GM12878 (cell line): ENCODE data around the gene HNRNPA2B1. TPM values are rescaled to one million over a fixed set of nuclear protein-coding genes. Genes with fewer than 3 reads are reported as not detected.

Source experiments
- BHLHE40 ChIP-seq, 2 experiments: fragments of 450-650 bp in 1 of 2; IDR thresholded peaks; 2 replicates each; pipeline ENCODE4 v1.6.1; 2011 to 2017; ENCODE audit warnings: low read depth in 2 of 2, borderline replicate concordance in 1 of 2, improper control_type of control experiment in 1 of 2, low read length in 1 of 2, mild to moderate bottlenecking in 1 of 2
- CBX3 ChIP-seq: fragments of 200-600 bp; sonication (generic); IDR thresholded peaks from 2 replicates; pipeline ENCODE4 v1.6.1; 2016; ENCODE audit warnings: low read depth, borderline replicate concordance
- CREB1 ChIP-seq: IDR thresholded peaks from 2 replicates; pipeline ENCODE4 v1.6.1; 2012; ENCODE audit warnings: low read depth, mild to moderate bottlenecking, inconsistent platforms
- HSF1 ChIP-seq: fragments of 150-350 bp; IDR thresholded peaks from 2 replicates; pipeline ENCODE4 v1.6.1; 2014; ENCODE audit warnings: mild to moderate bottlenecking, low read depth, low read length
- IKZF1 ChIP-seq: fragments of 450-650 bp; conservative IDR thresholded peaks from 2 replicates; pipeline ENCODE4 v1.6.1; 2017; ENCODE audit warnings: antibody characterized with exemption, mild to moderate bottlenecking
- IKZF2 ChIP-seq, 2 experiments: fragments of 450-650 bp; IDR thresholded peaks; 2 replicates each; pipeline ENCODE4 v1.6.1; 2017; ENCODE audit warnings: mild to moderate bottlenecking in 2 of 2, moderate library complexity in 2 of 2
- JUNB ChIP-seq: IDR thresholded peaks from 2 replicates; pipeline ENCODE4 v1.6.1; 2016; ENCODE audit warnings: antibody characterized with exemption, mild to moderate bottlenecking
- LARP7 ChIP-seq: fragments of 450-650 bp; IDR thresholded peaks from 2 replicates; pipeline ENCODE4 v1.6.1; 2017; ENCODE audit warnings: mild to moderate bottlenecking
- RBBP5 ChIP-seq: fragments of 200-600 bp; sonication (generic); conservative IDR thresholded peaks from 2 replicates; pipeline ENCODE4 v1.6.1; 2016
- RELA ChIP-seq: fragments of 450-650 bp; IDR thresholded peaks from 2 replicates; pipeline ENCODE4 v1.8.0; 2014; ENCODE audit warnings: borderline replicate concordance; ENCODE audit not compliant: partially characterized antibody
- SP1 ChIP-seq: IDR thresholded peaks from one replicate; pipeline ENCODE4 v1.6.1; 2011; ENCODE audit warnings: low read depth, low read length
- WRNIP1 ChIP-seq: IDR thresholded peaks from 2 replicates; pipeline ENCODE4 v1.6.1; 2011; ENCODE audit warnings: low read depth, low read length, improper control_type of control experiment, borderline replicate concordance
- ZBED1 ChIP-seq: IDR thresholded peaks from 2 replicates; pipeline ENCODE4 v1.6.1; 2016; ENCODE audit warnings: borderline replicate concordance
- ZNF24 ChIP-seq: fragments of 450-650 bp; IDR thresholded peaks from 2 replicates; pipeline ENCODE4 v1.6.1; 2017; ENCODE audit warnings: antibody characterized with exemption, mild to moderate bottlenecking
- polyA plus RNA-seq, 11 experiments: library from polyadenylated mRNA; depleted of rRNA in 4 of 11; unstranded in 6 of 11; stranded (reverse) in 5 of 11; fragments of >200 nt; fragmentation: Nextera tagmentation in 4 of 11; fragmentation: Illumina TruSeq in 1 of 11; extraction: Ambion mirVana in 4 of 11; extraction: Trizol in 1 of 11; gene quantifications; 1 replicate in 1 of 11; 2 replicates in 10 of 11; pipeline versions ENCODE4 v1.2.1 to v1.2.3, GENCODE V29; 2011 to 2016; ENCODE audit warnings: inconsistent platforms in 2 of 11, missing spikeins in 2 of 11, low read depth in 1 of 11
- total RNA-seq, 4 experiments: library from RNA; depleted of rRNA in 3 of 4; stranded (reverse); fragments of >200 nt in 3 of 4; fragmentation: Illumina TruSeq in 1 of 4; extraction: Trizol in 1 of 4; gene quantifications; 2 replicates each; pipeline versions ENCODE4 v1.2.1 to v1.2.3, GENCODE V29; 2013 to 2021
- TF ChIP-seq, protein P1 (sequence below): fragments of 450-650 bp; IDR thresholded peaks from 2 replicates; pipeline ENCODE4 v1.6.1; 2017; ENCODE audit warnings: mild to moderate bottlenecking, moderate library complexity
- TF ChIP-seq, protein P2 (sequence below): fragments of 450-650 bp; IDR thresholded peaks from 2 replicates; pipeline ENCODE4 v1.6.1; 2017; ENCODE audit warnings: low read depth, mild to moderate bottlenecking, moderate library complexity
- TF ChIP-seq, protein P3 (sequence below): fragments of 450-650 bp; conservative IDR thresholded peaks from 2 replicates; pipeline ENCODE4 v1.6.1; 2017; ENCODE audit warnings: mild to moderate bottlenecking, moderate library complexity
- TF ChIP-seq, protein P4 (sequence below): IDR thresholded peaks from 2 replicates; pipeline ENCODE4 v1.6.1; 2011; ENCODE audit warnings: mild to moderate bottlenecking, low read depth, low read length, moderate library complexity; ENCODE audit not compliant: insufficient replicate concordance

HNRNPA2B1 gene
- total and polyA plus RNA-seq, 10 of the 15 experiments (the other 5 are each of a cell fraction or from before 2014, with no cell fraction given), result 295 to 1,396 (median 932) TPM

DNA sequence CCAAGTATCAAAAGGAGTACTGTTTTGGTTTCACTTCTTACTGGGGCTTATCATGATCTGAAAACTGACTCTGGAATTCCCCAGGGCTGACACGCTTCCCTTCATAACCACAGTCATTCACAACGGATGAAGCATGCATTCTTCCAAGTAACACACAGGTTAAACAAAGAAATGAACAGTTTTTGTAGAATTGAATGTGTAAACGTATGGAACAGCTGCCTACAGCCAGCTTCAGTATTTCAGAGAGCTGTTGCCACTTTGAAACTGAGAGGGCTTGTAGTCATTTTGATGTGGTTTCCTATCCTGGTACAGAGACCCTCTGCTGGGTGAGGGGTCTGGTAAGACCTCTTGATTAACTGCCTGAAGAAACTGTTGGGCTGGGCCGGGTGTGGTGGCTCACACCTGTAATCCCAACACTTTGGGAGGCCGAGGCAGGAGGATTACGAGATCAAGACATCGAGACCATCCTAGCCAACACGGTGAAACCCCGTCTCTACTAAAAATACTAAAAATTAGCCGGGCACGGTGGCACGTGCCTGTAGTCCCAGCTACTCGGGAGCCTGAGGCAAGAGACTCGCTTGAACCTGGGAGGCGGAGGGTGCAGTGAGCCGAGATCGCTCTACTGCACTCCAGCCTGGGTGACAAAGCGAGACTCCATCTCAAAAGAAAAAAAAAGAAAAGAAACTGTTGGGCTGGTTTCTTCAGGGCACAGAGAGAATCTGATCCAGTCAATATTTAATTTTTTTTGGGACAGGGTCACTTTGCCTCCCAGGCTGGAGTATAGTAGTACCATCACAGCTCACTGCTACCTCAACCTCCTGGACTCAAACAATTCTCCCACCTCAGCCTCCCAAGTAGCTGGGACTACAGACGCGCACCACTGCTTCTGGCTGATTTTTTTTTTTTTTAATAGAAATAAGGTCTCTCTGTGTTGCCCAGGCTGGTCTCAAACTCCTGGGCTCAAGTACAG, 43.8 kb downstream of the HNRNPA2B1 start (continued):
- TF ChIP-seq LARP7, result 0 out of 2 replicates have a peak, but pooled peaks have one; percentile 40
- TF ChIP-seq, protein P1, sequence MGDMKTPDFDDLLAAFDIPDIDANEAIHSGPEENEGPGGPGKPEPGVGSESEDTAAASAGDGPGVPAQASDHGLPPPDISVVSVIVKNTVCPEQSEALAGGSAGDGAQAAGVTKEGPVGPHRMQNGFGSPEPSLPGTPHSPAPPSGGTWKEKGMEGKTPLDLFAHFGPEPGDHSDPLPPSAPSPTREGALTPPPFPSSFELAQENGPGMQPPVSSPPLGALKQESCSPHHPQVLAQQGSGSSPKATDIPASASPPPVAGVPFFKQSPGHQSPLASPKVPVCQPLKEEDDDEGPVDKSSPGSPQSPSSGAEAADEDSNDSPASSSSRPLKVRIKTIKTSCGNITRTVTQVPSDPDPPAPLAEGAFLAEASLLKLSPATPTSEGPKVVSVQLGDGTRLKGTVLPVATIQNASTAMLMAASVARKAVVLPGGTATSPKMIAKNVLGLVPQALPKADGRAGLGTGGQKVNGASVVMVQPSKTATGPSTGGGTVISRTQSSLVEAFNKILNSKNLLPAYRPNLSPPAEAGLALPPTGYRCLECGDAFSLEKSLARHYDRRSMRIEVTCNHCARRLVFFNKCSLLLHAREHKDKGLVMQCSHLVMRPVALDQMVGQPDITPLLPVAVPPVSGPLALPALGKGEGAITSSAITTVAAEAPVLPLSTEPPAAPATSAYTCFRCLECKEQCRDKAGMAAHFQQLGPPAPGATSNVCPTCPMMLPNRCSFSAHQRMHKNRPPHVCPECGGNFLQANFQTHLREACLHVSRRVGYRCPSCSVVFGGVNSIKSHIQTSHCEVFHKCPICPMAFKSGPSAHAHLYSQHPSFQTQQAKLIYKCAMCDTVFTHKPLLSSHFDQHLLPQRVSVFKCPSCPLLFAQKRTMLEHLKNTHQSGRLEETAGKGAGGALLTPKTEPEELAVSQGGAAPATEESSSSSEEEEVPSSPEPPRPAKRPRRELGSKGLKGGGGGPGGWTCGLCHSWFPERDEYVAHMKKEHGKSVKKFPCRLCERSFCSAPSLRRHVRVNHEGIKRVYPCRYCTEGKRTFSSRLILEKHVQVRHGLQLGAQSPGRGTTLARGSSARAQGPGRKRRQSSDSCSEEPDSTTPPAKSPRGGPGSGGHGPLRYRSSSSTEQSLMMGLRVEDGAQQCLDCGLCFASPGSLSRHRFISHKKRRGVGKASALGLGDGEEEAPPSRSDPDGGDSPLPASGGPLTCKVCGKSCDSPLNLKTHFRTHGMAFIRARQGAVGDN, result peak; percentile 60; the same call in 1 of the 2 replicates
- TF ChIP-seq WRNIP1, result no peak
- TF ChIP-seq, protein P2, sequence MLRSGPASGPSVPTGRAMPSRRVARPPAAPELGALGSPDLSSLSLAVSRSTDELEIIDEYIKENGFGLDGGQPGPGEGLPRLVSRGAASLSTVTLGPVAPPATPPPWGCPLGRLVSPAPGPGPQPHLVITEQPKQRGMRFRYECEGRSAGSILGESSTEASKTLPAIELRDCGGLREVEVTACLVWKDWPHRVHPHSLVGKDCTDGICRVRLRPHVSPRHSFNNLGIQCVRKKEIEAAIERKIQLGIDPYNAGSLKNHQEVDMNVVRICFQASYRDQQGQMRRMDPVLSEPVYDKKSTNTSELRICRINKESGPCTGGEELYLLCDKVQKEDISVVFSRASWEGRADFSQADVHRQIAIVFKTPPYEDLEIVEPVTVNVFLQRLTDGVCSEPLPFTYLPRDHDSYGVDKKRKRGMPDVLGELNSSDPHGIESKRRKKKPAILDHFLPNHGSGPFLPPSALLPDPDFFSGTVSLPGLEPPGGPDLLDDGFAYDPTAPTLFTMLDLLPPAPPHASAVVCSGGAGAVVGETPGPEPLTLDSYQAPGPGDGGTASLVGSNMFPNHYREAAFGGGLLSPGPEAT, result peak; percentile 98
- TF ChIP-seq, protein P3, sequence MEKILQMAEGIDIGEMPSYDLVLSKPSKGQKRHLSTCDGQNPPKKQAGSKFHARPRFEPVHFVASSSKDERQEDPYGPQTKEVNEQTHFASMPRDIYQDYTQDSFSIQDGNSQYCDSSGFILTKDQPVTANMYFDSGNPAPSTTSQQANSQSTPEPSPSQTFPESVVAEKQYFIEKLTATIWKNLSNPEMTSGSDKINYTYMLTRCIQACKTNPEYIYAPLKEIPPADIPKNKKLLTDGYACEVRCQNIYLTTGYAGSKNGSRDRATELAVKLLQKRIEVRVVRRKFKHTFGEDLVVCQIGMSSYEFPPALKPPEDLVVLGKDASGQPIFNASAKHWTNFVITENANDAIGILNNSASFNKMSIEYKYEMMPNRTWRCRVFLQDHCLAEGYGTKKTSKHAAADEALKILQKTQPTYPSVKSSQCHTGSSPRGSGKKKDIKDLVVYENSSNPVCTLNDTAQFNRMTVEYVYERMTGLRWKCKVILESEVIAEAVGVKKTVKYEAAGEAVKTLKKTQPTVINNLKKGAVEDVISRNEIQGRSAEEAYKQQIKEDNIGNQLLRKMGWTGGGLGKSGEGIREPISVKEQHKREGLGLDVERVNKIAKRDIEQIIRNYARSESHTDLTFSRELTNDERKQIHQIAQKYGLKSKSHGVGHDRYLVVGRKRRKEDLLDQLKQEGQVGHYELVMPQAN, result peak; percentile 39
- peak; percentile 94 to 95 for TF ChIP-seq IKZF2 (IDR thresholded peaks at IDR 0.05)
- peak; percentile 62 to 94 for TF ChIP-seq BHLHE40 (IDR thresholded peaks at IDR 0.05; ENCODE audit: borderline replicate concordance in 1 of 2, low read depth in 2 of 2, low read length in 1 of 2)
- TF ChIP-seq RELA, result peak; percentile 93
- TF ChIP-seq JUNB, result peak; percentile 54; the same call in 1 of the 2 replicates
- 0 out of 2 replicates have a peak, but pooled peaks have one; percentile 40 for TF ChIP-seq CREB1
- TF ChIP-seq SP1, result peak; percentile 41
- no peak for TF ChIP-seq CBX3
- peak; percentile 54; the same call in 1 of the 2 replicates for TF ChIP-seq ZBED1
- no peak for TF ChIP-seq RBBP5
- no peak for TF ChIP-seq HSF1
- TF ChIP-seq, protein P4, sequence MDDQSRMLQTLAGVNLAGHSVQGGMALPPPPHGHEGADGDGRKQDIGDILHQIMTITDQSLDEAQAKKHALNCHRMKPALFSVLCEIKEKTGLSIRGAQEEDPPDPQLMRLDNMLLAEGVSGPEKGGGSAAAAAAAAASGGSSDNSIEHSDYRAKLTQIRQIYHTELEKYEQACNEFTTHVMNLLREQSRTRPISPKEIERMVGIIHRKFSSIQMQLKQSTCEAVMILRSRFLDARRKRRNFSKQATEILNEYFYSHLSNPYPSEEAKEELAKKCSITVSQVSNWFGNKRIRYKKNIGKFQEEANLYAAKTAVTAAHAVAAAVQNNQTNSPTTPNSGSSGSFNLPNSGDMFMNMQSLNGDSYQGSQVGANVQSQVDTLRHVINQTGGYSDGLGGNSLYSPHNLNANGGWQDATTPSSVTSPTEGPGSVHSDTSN, result no peak
- peak; percentile 86 for TF ChIP-seq IKZF1
- 0 out of 2 replicates have a peak, but pooled peaks have one; percentile 23 for TF ChIP-seq ZNF24
